RWPE1 (cell line): ENCODE measurements around the gene JMJD8.

ENCODE experiments used
- CTCF ChIA-PET: fragments of 350-600 bp; sonication (Branson Sonifier 250); formaldehyde crosslinking; extraction: SDS; loops from one replicate; lab custom pipeline; 2021; lab: Yijun Ruan, JAX
- POLR2A ChIA-PET: fragments of 400-600 bp; formaldehyde crosslinking; extraction: SDS; loops from one replicate; lab custom pipeline; 2020; ENCODE audit warnings: antibody characterized with exemption; ENCODE audit not compliant: low non-redundant PET; lab: Yijun Ruan, JAX
- DNase-seq: peaks from one replicate; pipeline ENCODE4 v3.0.0; 2012; ENCODE audit warnings: low spot score
- H3K27ac ChIP-seq: fragments of 450-650 bp; 2 replicates; pipeline ENCODE4 v1.5.1; 2017
- TF ChIP-seq, protein P1 (sequence below): fragments of 450-650 bp; conservative IDR thresholded peaks from 2 replicates; pipeline ENCODE4 v1.5.1; 2017; ENCODE audit warnings: low read depth, mild to moderate bottlenecking

JMJD8 gene

DNA sequence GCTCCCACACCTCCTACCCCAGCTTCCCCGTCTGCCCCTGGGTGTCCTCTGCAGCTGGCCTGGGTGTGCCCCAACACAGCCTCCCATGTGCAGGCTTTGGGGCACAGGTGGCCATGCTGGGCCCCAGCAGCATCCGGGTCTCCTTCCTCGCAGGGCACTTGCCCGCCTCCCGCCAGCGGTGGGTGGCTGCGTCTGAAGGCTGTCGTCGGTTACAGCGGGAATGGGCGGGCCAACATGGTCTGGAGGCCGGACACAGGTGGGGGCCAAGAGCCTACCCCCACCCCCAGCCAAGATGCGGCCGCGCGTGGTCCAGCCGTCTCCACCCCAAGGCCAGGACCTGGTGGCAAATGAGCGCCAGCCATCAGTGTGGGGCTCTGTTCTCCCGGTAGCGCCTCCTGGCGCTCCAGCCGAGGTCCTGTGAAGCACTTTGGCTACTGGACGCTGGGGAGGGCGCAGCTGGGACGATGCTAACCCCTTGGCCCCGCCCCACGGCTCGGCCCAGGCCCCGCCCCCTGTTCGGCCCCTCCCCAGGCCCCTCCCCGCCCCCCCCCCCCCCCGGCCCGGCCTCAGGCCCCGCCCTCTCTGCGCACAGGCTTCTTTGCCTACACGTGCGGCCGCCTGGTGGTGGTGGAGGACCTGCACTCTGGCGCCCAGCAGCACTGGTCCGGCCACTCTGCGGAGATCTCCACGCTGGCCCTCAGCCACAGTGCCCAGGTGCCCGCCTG, 23.5 kb downstream of the JMJD8 start:
- ChIA-PET CTCF (interaction anchor here (0.6 to 1.5 kb wide), 7 partner anchors 13 to 105 kb away, joined by 3 to 9 read pairs (median 4); partner anchors contain the start of gene STUB1), POLR2A (no interaction called here)
- H3K27ac ChIP-seq, result peak overlapping the region; percentile 75
- peak; percentile 87 for DNase-seq
- TF ChIP-seq, protein P1, sequence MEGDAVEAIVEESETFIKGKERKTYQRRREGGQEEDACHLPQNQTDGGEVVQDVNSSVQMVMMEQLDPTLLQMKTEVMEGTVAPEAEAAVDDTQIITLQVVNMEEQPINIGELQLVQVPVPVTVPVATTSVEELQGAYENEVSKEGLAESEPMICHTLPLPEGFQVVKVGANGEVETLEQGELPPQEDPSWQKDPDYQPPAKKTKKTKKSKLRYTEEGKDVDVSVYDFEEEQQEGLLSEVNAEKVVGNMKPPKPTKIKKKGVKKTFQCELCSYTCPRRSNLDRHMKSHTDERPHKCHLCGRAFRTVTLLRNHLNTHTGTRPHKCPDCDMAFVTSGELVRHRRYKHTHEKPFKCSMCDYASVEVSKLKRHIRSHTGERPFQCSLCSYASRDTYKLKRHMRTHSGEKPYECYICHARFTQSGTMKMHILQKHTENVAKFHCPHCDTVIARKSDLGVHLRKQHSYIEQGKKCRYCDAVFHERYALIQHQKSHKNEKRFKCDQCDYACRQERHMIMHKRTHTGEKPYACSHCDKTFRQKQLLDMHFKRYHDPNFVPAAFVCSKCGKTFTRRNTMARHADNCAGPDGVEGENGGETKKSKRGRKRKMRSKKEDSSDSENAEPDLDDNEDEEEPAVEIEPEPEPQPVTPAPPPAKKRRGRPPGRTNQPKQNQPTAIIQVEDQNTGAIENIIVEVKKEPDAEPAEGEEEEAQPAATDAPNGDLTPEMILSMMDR, result peak; percentile 42

DNA sequence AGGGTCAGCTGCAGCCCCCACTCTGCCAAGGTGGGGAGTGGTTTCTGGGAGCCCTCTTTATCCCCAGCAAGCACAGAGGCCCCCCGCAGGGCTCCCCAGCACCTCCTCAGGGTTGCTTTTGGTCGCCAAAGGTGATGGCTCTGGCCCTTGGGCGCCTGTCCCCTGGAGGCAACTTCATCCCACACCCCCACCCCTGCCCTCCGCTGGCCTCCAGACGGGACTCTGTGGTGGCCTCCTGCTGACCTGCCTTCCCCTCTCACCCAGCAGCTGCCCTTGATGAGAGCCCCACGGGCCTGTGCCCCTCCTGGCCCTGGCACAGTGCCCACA, 24.0 kb downstream of the JMJD8 start:
- POLR2A ChIA-PET, result no interaction called here
- CTCF ChIA-PET, result interaction anchor here (1.0 to 1.5 kb wide), 2 partner anchors 12 to 70 kb away, joined by 3 to 9 read pairs; no protein-coding TSS in a partner anchor
- TF ChIP-seq, protein P1, result no peak
- peak overlapping the region; percentile 75 for H3K27ac ChIP-seq
- DNase-seq, result no peak

DNA sequence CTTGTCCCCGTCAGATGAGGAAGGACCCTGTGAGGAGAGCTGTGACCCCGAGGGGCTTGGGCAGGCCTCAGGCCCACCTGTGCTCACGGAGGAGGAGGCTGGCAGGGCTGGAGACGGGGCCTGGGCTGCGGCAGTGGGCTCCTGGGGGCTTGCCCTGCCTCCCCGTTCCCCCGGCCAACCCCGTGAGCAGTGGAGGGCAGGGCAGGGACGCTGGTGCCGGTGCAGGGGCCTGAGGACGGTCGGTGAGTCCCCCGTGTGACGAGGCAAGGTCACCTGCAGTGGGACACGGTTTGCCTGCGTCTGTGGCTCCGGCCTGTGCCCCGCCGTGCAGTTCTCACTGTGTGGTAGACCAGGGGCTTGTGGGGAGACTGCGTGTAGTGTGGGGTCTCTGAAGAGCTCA, 24.5 kb downstream of the JMJD8 start:
- ChIA-PET POLR2A (no interaction called here), CTCF (interaction anchor here (0.6 to 1.5 kb wide), 4 partner anchors 9 to 67 kb away, joined by 3 to 9 read pairs (median 4); no protein-coding TSS in a partner anchor)
- no peak for DNase-seq
- TF ChIP-seq, protein P1, result no peak
- H3K27ac ChIP-seq, result peak overlapping the region; percentile 75

DNA sequence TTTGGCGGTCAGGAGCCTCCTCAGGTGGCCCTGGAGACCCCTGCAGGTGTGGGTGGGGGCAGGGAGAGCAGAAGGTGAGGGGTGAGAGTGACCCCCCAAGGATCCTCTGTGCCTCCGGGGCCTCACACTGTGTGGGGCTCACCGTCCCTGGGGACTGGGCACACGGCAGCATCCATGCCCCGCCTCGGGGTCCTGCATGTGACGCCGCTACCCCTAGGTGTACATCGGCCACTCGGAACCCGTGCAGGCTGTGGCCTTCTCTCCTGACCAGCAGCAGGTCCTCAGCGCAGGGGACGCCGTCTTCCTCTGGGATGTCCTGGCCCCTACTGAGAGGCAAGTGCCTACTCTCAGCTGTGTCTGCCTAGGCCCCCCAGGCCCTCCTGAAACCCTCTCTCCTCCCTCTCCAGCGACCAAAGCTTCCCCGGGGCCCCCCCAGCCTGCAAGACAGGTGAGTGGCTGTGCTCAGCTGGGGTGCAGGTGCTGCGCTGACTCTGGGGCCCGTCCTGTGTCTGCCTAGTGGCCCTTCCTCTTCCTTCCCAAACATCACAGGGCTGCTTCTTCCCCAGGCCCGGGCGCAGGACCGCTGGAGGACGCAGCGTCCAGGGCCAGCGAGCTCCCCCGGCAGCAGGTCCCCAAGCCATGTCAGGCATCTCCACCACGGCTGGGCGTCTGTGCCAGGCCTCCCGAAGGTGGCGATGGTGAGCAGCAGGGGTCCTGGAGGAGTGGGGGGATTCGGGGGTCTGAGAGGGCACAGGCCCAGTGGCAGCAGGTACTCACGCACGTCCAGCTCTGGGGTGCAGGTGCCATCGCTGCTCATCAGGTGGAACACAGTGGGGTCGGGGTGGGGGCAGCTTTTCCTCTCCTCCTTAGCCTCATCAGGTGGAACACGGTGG, 25.2 kb downstream of the JMJD8 start:
- no peak for DNase-seq
- ChIA-PET POLR2A (no interaction called here), CTCF (interaction anchor here (0.6 to 1.2 kb wide), 3 partner anchors 9 to 66 kb away, joined by 3 to 4 read pairs (median 3); no protein-coding TSS in a partner anchor)
- H3K27ac ChIP-seq, result peak overlapping the region; percentile 75
- TF ChIP-seq, protein P1, result no peak

DNA sequence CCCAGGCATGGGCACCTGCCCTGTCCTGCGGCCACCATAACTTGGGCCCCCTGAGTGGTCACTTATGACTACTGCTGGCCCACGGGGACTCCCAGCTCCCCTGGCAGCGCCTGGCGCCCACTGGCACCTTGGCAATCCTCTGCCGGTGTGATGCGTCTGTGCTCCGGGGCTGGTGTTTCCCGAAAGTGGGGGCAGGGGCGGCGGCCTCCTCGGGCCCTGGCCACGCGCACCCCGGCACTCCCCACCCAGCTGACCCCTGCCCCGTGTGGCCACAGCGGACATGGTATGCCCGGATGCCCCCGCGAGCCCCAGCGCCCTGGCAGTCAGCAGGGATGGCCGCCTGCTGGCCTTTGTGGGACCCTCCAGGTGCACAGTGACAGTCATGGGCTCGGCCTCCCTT, 26.6 kb downstream of the JMJD8 start:
- ChIA-PET POLR2A (no interaction called here), CTCF (interaction anchor here (1.2 to 1.9 kb wide), 2 partner anchors 10 kb away, joined by 6 to 10 read pairs; no protein-coding TSS in a partner anchor)

More for the DNA sequence above, 26.6 kb downstream of the JMJD8 start:
- H3K27ac ChIP-seq, result no peak overlapping the region
- TF ChIP-seq, protein P1, result no peak
- DNase-seq, result no peak
